Fibroblast of lung (primary cell): ENCODE results near the gene IL1A.

Experiments used
- EZH2 ChIP-seq: IDR thresholded peaks from 2 replicates; pipeline ENCODE4 v1.5.1; 2012; ENCODE audit warnings: low read length, control low read depth, mild to moderate bottlenecking; ENCODE audit errors: missing control alignments
- TF ChIP-seq, protein P1 (sequence below), 2 donors: IDR thresholded peaks in 1 of 2; conservative IDR thresholded peaks in 1 of 2; 1 replicate in 1 of 2; 2 replicates in 1 of 2; pipeline ENCODE4 v1.5.1; 2011 to 2012; ENCODE audit warnings: low read length in 2 of 2, control low read depth in 1 of 2, inconsistent platforms in 1 of 2, low read depth in 1 of 2, mild to moderate bottlenecking in 1 of 2

DNA sequence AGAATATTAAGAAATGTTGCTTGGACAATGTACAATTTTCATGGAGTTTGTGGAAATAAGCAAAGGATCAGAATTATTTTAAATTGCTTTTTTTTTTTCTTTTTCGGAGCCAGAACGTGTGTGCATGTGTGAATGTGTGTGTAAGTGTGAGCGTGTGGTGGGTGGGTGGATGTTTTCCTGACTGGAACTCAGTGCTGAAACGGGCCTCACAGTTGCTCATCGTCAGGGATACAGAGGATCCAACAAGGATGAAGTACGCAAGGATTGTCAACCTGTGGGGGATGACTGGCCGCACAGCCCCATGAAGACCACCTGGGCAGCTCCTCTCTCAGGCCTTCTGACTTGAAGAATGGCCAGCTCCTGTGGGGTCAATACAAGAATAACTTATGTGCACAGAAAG is 34.8 kb upstream of the IL1A start:
- TF ChIP-seq, protein P1, sequence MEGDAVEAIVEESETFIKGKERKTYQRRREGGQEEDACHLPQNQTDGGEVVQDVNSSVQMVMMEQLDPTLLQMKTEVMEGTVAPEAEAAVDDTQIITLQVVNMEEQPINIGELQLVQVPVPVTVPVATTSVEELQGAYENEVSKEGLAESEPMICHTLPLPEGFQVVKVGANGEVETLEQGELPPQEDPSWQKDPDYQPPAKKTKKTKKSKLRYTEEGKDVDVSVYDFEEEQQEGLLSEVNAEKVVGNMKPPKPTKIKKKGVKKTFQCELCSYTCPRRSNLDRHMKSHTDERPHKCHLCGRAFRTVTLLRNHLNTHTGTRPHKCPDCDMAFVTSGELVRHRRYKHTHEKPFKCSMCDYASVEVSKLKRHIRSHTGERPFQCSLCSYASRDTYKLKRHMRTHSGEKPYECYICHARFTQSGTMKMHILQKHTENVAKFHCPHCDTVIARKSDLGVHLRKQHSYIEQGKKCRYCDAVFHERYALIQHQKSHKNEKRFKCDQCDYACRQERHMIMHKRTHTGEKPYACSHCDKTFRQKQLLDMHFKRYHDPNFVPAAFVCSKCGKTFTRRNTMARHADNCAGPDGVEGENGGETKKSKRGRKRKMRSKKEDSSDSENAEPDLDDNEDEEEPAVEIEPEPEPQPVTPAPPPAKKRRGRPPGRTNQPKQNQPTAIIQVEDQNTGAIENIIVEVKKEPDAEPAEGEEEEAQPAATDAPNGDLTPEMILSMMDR (conservative IDR thresholded peaks at IDR 0.05 in 1 of 2, IDR thresholded peaks at IDR 0.05 in 1 of 2; ENCODE audit: low read depth in 1 of 2, low read length in 2 of 2), result no peak
- TF ChIP-seq EZH2, result no peak
